HG02571 (cell line): ENCODE data around the gene SREBF2.
"Not testable (repeated sequence)": the region's sequence is repeated elsewhere in the genome, so short reads cannot be mapped to it uniquely, and the experiment has no call there.

Experiments
- ATAC-seq: cut with Tn5 transposase; IDR thresholded peaks from one replicate; pipeline ENCODE4 v1.9.1; 2021; ENCODE audit warnings: mild to moderate bottlenecking, moderate library complexity; ENCODE audit not compliant: unreplicated experiment

Gene SREBF2

DNA sequence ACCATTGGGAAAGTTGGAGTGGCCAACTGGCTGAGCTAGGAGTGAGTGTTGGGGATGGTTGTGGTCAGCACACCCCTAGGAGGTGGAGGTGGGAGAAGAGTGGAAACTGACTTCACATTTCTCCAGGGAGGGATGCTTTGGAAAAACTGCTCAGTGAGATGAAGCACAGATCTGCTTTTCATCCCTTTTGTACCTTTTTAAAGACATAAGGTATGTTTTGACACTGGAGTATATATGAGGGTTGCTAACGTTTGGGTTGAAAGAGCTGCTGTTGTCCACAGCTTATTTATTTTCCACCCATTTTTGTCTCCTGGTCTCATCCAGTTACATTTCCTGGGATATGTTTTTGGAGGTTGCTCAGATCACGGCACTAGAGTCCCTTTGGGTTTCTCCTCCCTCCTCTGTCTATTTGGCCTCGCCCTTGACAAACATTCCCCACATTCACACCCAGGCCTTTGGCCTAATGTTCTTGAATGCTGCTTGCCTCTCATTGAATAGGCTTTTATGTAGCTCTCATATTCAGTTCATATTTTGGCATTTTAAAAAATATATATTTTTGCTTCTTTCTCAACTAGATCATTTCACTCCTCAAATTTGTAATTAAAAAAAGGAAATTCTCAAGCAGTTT is 8.3 kb downstream of the SREBF2 start:
- no peak for ATAC-seq

DNA sequence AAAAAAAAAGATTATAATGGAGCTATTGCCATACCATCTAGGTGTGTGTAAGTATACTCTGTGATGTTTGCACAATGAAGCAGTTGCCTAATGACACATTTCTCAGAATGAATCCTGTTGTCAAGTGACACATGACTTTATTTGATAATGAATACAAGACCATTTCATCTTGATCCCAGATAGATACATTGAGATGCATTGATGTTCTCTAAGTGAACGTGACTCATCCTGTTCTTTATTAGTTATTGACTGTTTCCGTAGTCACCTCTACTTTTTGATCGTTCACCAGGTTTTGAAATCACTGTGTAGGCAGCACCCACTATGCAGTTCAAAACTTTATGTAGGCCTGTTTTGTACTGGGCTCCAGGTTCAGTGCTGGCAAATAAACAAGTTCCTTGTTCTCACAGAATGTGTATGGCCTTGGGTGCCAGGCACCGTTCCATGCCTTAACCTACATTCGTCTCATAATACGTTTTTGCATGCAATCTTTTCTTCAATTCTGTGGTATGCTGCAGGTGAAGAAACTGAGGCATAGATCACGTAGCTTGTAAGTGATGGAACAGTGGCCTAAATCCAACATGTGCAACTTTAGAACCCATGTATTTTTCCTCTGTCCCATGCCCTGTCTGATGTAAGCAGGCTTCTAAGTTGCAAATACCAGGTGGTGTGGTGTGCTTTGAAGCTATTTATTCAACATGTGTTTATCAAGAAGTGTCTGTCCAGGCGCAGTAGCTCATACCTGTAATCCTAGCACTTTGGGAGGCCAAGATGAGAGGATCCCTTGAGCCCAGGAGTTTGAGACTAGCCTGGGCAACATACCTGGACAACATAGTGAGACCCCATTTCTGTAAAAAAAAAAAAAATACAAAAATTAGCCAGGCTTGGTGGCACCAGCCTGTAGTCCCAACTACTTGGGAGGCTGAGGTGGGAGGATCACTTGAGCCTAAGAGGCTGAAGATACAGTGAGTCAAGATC is 10.4 kb downstream of the SREBF2 start:
- no peak for ATAC-seq

DNA sequence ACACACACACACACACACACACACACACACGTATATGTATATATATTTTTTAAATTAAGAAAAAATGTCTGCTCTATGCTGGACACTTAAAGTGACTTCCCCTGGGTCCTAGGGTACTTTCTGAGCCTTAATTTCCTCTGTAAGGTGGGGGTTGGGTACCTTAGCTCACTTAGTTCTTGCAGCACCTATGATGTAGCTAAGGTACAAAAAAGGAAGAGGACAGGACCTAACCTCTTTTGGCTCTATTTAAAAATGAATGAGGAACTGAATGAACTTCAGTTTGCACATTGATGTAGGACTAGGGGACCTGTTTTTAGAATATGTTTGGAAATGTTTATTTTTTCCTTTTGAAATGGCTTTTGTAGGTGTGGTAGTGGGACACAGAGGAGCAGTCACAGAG is 11.1 kb downstream of the SREBF2 start:
- ATAC-seq = no peak

DNA sequence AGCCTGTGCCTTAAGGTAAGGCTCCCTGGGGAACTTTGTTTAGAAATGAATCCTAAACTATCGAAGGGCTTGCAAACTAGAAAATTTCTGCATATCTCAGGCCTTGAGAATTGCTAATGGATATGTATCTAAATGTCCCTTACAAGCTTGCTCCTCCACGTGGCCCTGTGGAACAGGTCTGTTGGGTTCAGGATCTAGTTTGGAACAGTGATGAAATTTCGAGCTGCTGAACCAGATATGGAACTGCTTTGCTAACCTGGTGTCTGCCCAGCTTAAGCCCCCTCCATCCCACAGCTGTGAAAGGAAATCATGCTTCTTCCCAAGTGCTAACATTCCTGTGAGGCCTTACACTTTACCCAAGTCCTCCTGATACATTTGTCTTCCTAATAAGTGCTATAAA is 11.6 kb downstream of the SREBF2 start:
- ATAC-seq = no peak

DNA sequence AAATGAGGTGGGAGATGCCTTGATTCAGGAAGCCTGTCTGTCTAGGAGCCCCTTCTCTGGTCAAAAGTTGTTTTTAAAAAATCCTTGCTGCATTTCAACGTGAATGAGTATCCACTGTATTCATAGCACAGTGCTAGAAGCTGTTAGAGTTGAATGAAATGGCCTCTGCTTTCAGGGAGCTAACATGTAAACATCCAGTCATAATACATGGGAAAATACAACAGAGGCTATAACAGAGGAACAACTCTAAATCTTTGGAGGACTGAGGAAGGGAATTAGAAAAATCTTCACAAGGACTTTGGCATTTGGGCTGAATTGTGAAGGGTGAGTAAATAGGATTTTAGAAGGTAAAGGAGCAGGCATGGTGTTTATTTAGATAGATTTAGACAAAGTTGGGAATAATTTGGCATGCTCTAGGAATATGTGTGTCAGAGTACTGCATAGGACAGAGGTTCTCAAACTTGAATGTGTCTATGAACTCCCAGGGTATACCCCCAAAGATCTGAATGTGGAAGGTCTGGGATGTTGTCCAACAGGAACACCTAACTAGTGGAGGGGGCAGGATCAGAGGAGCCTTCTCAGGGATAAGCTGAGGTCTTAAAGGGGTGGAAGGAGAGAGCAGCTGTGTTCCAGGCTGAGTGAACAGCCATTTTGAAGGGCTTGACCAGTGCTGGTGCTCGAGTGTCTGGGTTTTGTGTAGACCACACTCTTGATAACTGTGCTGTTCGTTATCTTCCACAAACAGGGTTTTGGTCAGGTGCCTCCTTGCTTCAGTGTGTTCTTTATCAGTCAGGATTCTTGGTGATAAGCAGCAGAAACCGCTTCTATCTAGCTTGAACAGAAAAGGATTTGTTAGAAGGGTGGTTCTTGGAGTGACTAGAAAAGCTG is 12.7 kb downstream of the SREBF2 start:
- ATAC-seq = no peak

DNA sequence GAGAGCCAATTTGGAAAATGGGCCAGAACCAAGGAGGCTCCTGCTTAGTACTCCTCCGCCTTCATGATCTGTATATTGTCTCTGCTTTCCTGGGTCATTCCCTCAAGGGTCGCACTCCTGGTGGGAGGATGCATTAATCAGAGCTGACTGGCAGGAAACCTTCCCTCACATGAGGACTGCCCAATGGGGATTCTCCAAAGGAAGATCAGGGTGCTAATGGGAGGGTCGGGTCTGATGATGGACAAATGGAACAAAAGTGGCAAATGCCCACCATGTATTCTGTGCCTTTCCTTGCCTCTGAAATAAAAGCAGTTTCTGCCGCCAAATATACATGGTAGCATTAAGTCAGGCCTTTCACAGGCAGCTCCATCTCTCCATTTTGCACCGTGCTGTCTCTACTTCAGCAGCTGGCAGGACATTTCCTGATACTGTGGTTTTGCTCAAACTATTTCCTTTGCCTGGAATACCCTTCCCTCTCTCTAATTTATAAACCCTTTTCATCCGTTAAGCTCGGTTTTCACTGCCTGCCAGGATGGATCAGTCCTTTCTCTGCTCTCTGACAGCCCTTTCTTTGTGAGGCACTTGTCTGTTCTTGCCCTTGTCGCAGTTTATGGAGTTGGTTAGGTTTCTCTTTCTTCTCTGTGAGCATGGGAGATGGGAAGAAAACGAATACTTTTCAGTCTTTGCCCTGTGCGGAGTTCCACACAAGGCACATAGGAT is 13.5 kb downstream of the SREBF2 start:
- no peak for ATAC-seq

DNA sequence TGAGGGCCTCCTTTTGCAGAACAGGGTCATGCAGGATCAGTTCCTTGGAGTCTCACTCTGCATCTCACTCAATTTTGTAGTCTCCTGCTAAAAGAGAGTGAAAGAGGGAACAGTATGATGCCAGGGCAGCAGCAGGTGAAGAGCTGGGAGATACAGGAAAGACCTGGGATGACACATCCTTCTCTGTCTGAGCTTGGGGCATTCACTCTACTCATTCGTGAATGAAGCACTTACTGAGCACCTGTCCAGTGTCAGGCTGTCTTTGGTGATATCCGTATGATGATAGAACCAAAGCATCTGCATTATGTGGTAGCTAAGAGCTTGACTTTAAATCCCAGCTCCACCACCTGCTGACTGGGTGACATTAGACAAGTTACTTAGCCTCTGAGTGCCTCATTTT is 14.4 kb downstream of the SREBF2 start:
- no peak for ATAC-seq

DNA sequence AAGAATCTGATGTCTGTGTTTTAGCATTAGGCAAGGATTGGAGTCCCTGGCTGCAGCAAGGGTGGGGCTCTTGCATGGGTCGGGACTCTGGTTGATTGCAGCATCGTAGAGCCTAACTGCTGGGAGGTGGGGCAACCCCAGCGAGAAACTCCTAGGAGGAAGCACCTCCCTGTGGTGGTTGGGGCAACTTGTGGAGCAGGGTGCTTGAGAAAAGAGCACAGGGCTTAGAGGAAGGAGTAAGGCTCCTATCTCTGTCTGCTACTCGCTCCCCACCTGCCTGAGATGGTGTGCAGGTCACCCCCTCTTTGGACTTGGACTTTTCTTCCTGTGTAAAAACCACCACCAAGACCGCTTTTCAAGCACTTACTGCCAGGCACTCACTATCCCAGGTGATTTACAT is 15.6 kb downstream of the SREBF2 start:
- ATAC-seq = no peak

DNA sequence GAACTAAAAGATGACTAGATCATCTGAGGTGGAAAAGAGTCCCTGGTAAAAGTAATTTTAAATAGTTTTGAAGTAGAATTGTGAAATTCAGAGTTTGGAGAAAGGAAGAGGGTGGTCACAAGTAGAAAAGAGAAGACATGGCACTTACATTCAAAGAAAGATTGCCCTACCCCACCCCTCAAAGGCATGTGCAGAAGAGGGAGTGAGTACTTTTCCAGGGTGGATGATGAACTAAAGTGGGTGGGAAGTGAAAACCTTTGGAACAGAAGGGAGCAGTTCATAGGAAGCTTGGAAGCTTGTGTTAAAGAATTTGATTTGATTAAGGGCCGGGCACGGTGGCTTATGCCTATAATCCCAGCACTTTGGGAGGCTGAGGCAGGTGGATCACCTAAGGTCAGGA is 23.6 kb downstream of the SREBF2 start:
- ATAC-seq = no peak

DNA sequence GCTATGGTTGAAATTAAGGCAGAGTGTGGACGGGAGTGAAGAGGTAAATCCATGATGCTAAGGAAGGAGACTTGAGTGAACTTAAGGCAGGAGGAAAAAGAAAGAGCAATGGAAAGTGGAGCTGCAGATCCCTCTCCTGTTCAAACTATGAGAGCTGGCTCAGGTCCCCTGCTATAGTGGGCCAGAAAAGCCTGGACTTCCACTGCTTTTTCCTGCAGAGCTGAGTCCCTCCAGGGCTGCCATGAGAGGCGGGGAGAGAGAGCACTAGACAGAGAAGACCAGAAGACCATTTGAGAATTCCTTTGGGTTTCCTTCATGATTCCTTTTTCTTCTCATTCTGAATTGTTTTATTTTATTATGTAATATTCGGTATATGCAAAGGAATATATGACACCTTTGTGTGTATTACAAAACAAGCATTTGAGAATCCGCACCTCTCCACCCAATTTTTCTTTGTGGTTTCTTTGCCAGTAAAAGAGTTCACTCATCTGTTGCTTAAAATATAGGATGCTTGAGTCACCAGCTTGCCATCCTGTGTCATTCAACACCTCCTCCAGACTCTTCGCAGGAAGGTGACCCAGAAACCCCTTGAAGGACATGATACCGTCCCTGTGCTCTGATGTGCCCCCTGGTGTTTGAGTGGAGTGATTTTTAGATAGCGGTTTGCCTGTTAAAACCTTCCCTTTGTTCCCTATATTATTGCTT is 24.4 kb downstream of the SREBF2 start:
- ATAC-seq = no peak

DNA sequence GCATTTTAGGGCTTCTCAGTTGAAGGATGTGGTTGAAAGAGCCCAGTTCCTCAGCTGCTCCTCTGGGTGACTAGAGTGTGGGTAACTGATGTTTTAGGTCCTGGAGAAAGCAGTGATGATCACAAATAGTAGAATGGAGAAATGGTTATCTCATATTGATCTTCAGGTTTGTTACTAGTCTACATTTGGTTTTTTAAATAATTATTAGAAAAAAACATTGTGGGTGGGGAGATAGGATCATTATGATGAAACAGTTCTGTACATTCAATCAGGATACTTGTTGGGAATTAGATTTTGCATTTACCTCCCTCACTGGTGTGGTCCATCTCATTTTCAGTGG is 24.9 kb downstream of the SREBF2 start:
- no peak for ATAC-seq

DNA sequence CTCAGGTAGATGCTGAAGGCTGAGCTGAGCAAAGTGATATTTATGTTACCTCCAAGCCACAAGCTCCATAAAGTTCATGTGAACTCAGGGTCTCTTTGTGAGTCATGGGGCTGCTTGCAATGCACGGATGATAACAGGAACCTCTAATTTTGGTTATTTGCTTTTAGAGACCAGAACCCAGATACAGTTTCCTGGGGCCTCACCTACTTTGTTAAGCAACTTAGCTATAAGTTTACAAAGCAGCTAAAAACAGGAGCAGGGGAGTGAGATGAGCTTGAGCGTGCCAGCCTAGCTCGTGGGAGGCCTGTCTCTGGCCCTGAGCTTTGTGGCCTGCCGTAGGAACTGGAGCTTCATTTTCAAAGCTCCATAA is 29.2 kb downstream of the SREBF2 start:
- peak; percentile 47 for ATAC-seq

DNA sequence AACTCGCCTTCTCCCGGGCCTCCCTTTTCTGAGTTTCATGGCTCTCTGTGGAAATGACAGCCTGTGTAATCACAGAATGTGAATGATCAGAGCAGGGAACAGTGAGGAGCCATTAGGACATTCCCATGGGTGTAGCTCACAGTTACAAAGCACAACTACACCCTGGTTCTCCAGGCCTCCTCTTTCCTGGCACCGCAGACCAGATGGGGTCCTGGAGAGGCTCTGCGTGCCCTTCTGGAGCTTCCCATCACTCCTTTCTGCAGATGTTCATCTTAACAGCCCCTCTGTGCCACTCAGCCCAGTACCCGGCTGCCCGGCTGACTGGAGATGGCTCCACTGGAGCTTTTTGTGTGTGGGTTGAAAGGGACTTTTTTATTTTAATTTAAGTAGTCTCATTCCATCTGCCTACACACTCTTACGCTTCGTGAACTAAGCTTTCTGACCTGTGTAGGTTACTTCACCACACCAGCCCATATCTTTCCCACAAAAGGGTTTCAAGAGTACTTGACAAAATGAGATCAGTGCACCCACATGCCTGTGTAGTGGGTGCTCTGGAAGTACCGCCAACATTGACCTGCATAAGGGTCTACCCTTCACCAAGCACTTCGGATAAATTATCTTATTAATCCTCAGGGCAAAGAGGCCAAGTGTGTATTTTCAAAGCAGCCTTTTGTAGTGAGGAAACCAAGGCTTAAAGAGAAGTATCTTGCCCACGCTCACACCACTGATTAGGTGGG is 29.8 kb downstream of the SREBF2 start:
- peak; percentile 61 for ATAC-seq

DNA sequence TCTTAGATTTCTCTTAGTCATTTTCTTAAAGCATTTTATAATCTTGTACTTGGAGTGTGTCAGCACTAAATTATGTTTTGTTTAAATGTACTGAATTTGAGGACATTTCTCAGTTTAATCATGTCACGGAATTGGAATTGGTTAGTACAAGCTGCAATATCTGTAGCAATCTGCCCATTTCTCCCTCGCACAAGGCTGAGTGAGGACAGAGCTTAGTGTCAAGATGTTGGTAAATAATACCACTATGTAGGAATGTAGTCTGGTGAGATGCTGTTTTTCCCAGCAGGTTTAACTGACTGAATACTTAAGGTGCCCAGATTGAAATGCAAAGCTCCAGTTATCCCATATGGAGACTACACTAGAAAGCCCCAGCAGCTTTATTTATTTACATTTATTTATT is 30.6 kb downstream of the SREBF2 start:
- ATAC-seq = no peak

DNA sequence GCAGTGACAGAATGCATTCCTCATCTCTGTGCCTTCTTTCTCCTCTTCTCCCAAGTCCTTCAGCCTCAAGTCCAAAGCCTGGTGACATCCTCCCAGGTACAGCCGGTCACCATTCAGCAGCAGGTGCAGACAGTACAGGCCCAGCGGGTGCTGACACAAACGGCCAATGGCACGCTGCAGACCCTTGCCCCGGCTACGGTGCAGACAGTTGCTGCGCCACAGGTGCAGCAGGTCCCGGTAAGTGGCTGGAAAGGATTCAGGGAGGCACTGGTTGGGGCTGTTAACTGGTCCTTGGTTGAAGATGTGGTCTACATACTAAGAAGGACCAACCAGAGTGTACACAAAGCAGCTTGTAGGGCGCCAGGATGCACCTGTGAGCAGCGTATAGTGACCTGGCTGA is 35.7 kb downstream of the SREBF2 start:
- ATAC-seq = no peak

DNA sequence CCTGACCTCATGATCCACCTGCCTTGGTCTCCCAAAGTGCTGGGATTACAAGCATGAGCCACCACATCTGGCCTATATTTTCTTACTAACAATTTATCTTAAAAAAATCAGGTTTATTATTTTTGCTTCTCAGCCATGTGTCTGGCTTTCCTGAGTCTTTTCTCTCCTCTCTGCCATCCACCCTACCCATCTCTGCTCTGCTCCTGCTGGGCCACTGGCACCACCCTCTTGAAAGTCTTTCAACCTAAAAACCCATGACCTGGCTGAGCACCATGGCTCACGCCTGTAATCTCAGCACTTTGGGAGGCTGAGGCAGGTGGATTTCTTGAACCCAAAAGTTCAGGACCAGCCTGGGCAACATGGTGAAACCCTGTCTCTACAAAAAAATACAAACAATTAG is 37.2 kb downstream of the SREBF2 start:
- not testable (repeated sequence) for ATAC-seq

DNA sequence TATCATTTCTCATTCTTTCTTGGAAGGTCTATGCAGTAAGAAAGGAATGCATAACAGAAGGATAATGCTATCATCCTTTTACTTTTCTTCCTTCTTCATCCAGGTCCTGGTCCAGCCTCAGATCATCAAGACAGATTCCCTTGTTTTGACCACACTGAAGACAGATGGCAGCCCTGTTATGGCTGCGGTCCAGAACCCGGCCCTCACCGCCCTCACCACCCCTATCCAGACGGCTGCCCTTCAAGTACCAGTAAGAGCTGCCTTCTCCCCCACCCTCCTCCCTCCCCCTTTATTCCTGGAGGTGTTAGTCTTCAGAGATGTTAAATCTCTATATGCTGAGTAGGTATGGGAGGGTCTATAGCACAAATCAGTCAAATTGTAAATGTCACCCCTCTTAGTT is 37.9 kb downstream of the SREBF2 start:
- ATAC-seq = no peak

DNA sequence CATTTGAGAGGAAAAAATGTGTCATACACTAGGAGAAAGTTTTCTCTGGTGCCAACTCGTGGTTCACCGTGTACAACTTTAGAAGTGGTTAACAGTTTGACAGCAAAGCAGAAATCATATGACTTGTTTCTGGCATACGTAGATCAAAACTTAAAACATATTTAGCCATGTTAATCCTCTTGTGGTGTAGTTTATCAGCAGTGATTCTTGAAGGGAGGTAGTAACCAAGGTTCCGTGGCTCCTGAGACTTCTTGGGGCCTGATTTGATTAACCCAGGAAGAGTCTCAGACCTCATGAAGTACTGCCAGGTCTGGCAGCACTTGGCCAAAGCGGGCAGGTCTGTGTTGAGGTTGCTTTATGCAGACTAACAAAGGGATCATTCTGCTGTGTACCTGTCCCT is 40.5 kb downstream of the SREBF2 start:
- ATAC-seq = no peak

DNA sequence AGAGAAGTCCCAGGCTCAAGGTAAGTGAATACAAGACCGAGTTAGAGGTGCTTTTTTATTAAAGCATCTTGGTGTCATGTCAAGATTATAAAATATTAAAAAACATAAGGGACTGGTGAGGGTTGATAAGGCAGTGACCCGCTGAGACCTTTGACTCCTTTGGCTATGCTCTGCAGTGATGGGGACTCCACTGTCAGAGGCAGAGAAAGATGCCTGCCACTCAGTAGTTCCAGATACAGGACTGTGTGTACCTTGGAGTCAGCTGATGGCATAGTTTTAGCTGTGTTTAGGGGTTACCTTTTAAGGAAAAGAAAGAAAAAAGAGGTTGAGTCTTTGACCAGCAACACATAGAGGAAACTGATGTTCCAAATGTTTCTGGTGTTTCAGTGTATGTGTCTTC is 41.2 kb downstream of the SREBF2 start:
- no peak for ATAC-seq
